DMS53 treated with DMSO at 0.1 percent for 48 hours (cell line): ENCODE results near the gene ARHGAP28.

ENCODE experiments used
- DNase-seq: peaks from one replicate; lab custom pipeline; 2025; ENCODE audit not compliant: unreplicated experiment; lab: John Stamatoyannopoulos, UW

The ARHGAP28 gene

GRCh38 chr18:6729247-6730091, at the start of gene ARHGAP28:
ARHGAP28 (plus strand) TSS chr18:6729716; CDS start chr18:6729822, 106 bp downstream.
- peak; percentile 82 for DNase-seq

- DNase-seq: no peak
These were observed 48.1 kb upstream of the ARHGAP28 start for GRCh38 chr18:6681331-6681875.

- no peak for DNase-seq
These were observed 46.9 kb upstream of the ARHGAP28 start for GRCh38 chr18:6682437-6683111.

- peak; percentile 14 for DNase-seq
These were observed 46.2 kb upstream of the ARHGAP28 start for GRCh38 chr18:6683112-6683876.

- no peak for DNase-seq
These were observed 41.8 kb upstream of the ARHGAP28 start for GRCh38 chr18:6687676-6688075.

GRCh38 chr18:6708890-6709289, 20.6 kb upstream of the ARHGAP28 start:
- no peak for DNase-seq

- DNase-seq: no peak
These were observed 18.0 kb upstream of the ARHGAP28 start for GRCh38 chr18:6711467-6711866.

GRCh38 chr18:6712401-6712800, 17.1 kb upstream of the ARHGAP28 start:
- DNase-seq: no peak

- DNase-seq: no peak
These were observed 15.5 kb upstream of the ARHGAP28 start for GRCh38 chr18:6714010-6714409.

GRCh38 chr18:6718267-6718666, 11.2 kb upstream of the ARHGAP28 start:
- no peak for DNase-seq

- no peak for DNase-seq
These were observed 10.2 kb upstream of the ARHGAP28 start for GRCh38 chr18:6719098-6719846.

GRCh38 chr18:6719910-6720683, 9.4 kb upstream of the ARHGAP28 start:
- no peak for DNase-seq

GRCh38 chr18:6721755-6722154, 7.8 kb upstream of the ARHGAP28 start:
- DNase-seq: no peak

GRCh38 chr18:6722690-6723089, 6.8 kb upstream of the ARHGAP28 start:
- no peak for DNase-seq

- no peak for DNase-seq
These were observed 5.2 kb upstream of the ARHGAP28 start for GRCh38 chr18:6724331-6724730.

GRCh38 chr18:6728331-6728730, 1.2 kb upstream of the ARHGAP28 start:
- DNase-seq: no peak

- no peak for DNase-seq
These were observed 688 bp upstream of the ARHGAP28 start for GRCh38 chr18:6728809-6729246.

- DNase-seq: no peak
These were observed 1.1 kb downstream of the ARHGAP28 start for GRCh38 chr18:6730416-6731221.

- no peak for DNase-seq
These were observed 1.7 kb downstream of the ARHGAP28 start for GRCh38 chr18:6731222-6731596.
